Measurements from ENCODE around the gene TSG101.

GRCh38 chr11:18566406-18566805 is 39.7 kb upstream of the TSG101 start:
- TF ChIP-seq CTCF (IDR thresholded peaks at IDR 0.05 in 4 of 5, conservative IDR thresholded peaks at IDR 0.05 in 1 of 5) (no peak), POLR2A (IDR thresholded peaks at IDR 0.05) (no peak)
